NCI-H524 treated with DMSO at 0.1 percent for 48 hours (cell line): ENCODE measurements around the gene POSTN.

ENCODE experiments used
- DNase-seq: peaks from one replicate; lab custom pipeline; 2025; lab: John Stamatoyannopoulos, UW

Gene POSTN

GRCh38 chr13:37515226-37515625 is 83.3 kb downstream of the POSTN start:
- no peak for DNase-seq
